Measurements from ENCODE around the gene IWS1. TPM values are rescaled to one million over a fixed set of nuclear protein-coding genes. Genes with fewer than 3 reads are reported as not detected.

IWS1 gene
- total RNA-seq, 1 experiment from 2014 or later: 56.8 TPM

- Mint-ChIP-seq H3K4me3 (ENCODE audit: unreplicated experiment) (no peak overlapping the region), H3K27ac (ENCODE audit: low read depth, unreplicated experiment) (no peak overlapping the region), H3K9me3 (ENCODE audit: unreplicated experiment) (no peaks in the 10 kb centered on the region), H3K36me3 (ENCODE audit: insufficient read depth, unreplicated experiment) (no peaks in the 10 kb centered on the region), H3K27me3 (ENCODE audit: insufficient read depth, unreplicated experiment) (no peaks in the 10 kb centered on the region), H3K4me1 (ENCODE audit: insufficient read depth, unreplicated experiment) (peaks cover 6% of the 10 kb centered on the region)
- ChIA-PET CTCF (no interaction called here), POLR2A (no interaction called here)
- DNase-seq (ENCODE audit: unreplicated experiment): no peak
- BruUV-seq (replicated peaks): no TSS peak
- intact Hi-C loops (cut with micrococcal nuclease): no loop called here
- TF ChIP-seq, protein P1, sequence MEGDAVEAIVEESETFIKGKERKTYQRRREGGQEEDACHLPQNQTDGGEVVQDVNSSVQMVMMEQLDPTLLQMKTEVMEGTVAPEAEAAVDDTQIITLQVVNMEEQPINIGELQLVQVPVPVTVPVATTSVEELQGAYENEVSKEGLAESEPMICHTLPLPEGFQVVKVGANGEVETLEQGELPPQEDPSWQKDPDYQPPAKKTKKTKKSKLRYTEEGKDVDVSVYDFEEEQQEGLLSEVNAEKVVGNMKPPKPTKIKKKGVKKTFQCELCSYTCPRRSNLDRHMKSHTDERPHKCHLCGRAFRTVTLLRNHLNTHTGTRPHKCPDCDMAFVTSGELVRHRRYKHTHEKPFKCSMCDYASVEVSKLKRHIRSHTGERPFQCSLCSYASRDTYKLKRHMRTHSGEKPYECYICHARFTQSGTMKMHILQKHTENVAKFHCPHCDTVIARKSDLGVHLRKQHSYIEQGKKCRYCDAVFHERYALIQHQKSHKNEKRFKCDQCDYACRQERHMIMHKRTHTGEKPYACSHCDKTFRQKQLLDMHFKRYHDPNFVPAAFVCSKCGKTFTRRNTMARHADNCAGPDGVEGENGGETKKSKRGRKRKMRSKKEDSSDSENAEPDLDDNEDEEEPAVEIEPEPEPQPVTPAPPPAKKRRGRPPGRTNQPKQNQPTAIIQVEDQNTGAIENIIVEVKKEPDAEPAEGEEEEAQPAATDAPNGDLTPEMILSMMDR (IDR thresholded peaks at IDR 0.05; ENCODE audit: unreplicated experiment): no peak
Observed at GRCh38 chr2:127564429-127565260, 38.4 kb upstream of the IWS1 start.

- ChIA-PET CTCF (interaction anchor here (0.5 to 0.7 kb wide), 2 partner anchors 12 to 1506 kb away, joined by 3 read pairs; no protein-coding TSS in a partner anchor), POLR2A (interaction anchor here (0.6 kb wide), 1 partner anchor 270 kb away, joined by 3 read pairs; no protein-coding TSS in a partner anchor)
- no peaks in the 10 kb centered on the region for H3K4me1 Mint-ChIP-seq (ENCODE audit: insufficient read depth, unreplicated experiment)
- H3K9me3 Mint-ChIP-seq (ENCODE audit: unreplicated experiment): no peaks in the 10 kb centered on the region
- H3K4me3 Mint-ChIP-seq (ENCODE audit: unreplicated experiment): no peak overlapping the region
- H3K27me3 Mint-ChIP-seq (ENCODE audit: insufficient read depth, unreplicated experiment): no peaks in the 10 kb centered on the region
- DNase-seq (ENCODE audit: unreplicated experiment): no peak
- TF ChIP-seq, protein P1 (IDR thresholded peaks at IDR 0.05; ENCODE audit: unreplicated experiment): no peak
- no TSS peak for BruUV-seq (replicated peaks)
- H3K27ac Mint-ChIP-seq (ENCODE audit: low read depth, unreplicated experiment): no peak overlapping the region
- intact Hi-C loops (cut with micrococcal nuclease): no loop called here
- H3K36me3 Mint-ChIP-seq (ENCODE audit: insufficient read depth, unreplicated experiment): no peaks in the 10 kb centered on the region
Observed at GRCh38 chr2:127563458-127564428, 37.5 kb upstream of the IWS1 start.

DNA sequence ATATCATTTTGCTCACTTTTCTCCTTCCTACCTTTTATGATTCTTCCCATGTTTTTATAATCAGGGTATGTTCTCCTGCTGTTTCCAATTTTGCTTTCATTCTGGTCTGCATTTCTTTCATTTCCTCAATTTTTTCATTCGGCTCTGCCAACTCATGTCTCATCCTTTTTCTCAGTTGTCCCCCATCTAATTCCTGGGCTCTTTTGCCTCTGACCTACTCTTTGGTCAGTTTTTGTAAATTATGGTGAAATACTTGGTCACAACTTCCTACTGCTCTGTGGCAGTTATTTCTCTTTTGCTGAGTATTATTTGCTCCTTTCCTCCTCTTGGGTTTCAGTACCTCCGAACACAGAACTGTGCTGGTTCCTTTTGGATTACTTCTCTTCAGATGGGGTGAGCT is 36.6 kb upstream of the IWS1 start:
- Mint-ChIP-seq H3K27me3 (ENCODE audit: insufficient read depth, unreplicated experiment) (no peaks in the 10 kb centered on the region), H3K4me3 (ENCODE audit: unreplicated experiment) (no peak overlapping the region), H3K9me3 (ENCODE audit: unreplicated experiment) (no peaks in the 10 kb centered on the region), H3K4me1 (ENCODE audit: insufficient read depth, unreplicated experiment) (no peaks in the 10 kb centered on the region), H3K36me3 (ENCODE audit: insufficient read depth, unreplicated experiment) (no peaks in the 10 kb centered on the region), H3K27ac (ENCODE audit: low read depth, unreplicated experiment) (no peak overlapping the region)
- TF ChIP-seq, protein P1 (IDR thresholded peaks at IDR 0.05; ENCODE audit: unreplicated experiment): no peak
- intact Hi-C loops (cut with micrococcal nuclease): no loop called here
- CTCF ChIA-PET: interaction anchor here (0.5 kb wide), 1 partner anchor 13 kb away, joined by 3 read pairs; no protein-coding TSS in a partner anchor
- POLR2A ChIA-PET: no interaction called here
- no peak for DNase-seq (ENCODE audit: unreplicated experiment)
- no TSS peak for BruUV-seq (replicated peaks)

GRCh38 chr2:127561371-127561770 is 35.1 kb upstream of the IWS1 start:
- TF ChIP-seq, protein P1 (IDR thresholded peaks at IDR 0.05; ENCODE audit: unreplicated experiment): no peak
- no peak for DNase-seq (ENCODE audit: unreplicated experiment)
- Mint-ChIP-seq H3K4me3 (ENCODE audit: unreplicated experiment) (no peak overlapping the region), H3K9me3 (ENCODE audit: unreplicated experiment) (no peaks in the 10 kb centered on the region), H3K27ac (ENCODE audit: low read depth, unreplicated experiment) (no peak overlapping the region), H3K27me3 (ENCODE audit: insufficient read depth, unreplicated experiment) (peaks cover 14% of the 10 kb centered on the region), H3K36me3 (ENCODE audit: insufficient read depth, unreplicated experiment) (no peaks in the 10 kb centered on the region), H3K4me1 (ENCODE audit: insufficient read depth, unreplicated experiment) (no peaks in the 10 kb centered on the region)
- intact Hi-C loops (cut with micrococcal nuclease): no loop called here
- no TSS peak for BruUV-seq (replicated peaks)
- POLR2A ChIA-PET: no interaction called here
- CTCF ChIA-PET: no interaction called here

All from MCF 10A (cell line).